Stimulated activated CD8-positive, alpha-beta memory T cell treated with anti-CD3 and anti-CD28 coated beads, Interleukin-12 subunit alpha, Interleukin-12 subunit beta, amount 100 ng/mL, for 1 hour (primary cell): Measurements from ENCODE around the gene GRIN2A.

ENCODE experiments used
- DNase-seq: peaks from one replicate; pipeline ENCODE4 v3.0.0-alpha.2; 2020; ENCODE audit warnings: low read depth

GRIN2A gene

DNA sequence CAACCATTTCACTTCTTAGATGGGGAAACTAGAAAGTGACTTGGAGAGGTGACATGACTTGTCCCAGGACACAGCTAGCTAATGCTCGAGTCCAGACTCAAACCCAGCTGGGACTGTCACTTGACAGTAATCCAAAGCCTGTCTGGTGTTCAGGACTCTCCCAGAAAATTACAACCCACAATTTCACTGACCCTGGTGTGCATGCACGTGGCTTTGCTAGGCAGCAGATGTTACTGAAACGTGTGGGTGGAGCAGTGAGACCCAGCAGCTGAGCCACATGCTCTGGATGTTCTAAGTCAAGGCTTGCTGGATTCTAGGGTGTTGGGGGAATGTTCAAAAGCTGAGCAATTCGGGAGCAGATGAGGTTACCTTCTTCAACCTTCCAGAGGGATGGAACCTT, 364.6 kb downstream of the GRIN2A start:
- no peak for DNase-seq

DNA sequence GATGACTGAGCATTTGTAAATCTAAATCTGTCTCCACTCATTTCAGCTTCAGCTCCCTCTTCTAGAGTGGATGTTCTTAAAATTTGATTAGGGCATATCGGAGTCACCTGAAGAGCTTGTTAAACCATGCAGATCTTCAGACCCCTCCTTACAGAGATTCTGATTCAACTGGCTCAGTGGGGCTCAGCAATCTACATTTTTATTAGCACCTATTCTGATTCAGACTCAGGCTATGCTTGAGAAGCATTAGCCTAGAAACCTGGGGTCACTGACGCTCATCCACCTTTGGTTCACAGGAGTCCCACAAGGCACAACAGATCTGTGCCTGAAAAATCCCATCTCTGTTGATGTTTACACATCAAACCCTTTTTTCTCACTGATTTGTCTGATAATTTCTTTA, 365.6 kb downstream of the GRIN2A start:
- DNase-seq, result no peak

DNA sequence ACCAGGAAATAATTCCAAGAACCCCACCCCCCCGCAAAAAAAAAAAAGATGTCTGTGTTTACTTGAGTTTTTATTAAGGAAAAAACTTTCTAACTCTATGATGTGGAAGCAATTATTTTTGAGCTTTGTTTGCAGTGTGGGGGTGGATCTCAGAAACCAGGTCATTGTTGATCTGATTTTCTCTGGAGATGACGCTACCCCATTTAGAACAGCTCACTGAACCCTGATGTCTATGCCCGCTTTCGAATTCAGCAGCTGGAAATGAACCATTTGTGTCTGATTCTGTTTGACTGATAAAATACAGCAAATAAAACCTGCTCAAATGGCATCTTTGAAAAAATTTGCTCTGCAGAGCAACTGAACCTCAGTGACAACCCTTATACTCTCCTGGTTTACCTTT, 368.6 kb downstream of the GRIN2A start:
- no peak for DNase-seq

DNA sequence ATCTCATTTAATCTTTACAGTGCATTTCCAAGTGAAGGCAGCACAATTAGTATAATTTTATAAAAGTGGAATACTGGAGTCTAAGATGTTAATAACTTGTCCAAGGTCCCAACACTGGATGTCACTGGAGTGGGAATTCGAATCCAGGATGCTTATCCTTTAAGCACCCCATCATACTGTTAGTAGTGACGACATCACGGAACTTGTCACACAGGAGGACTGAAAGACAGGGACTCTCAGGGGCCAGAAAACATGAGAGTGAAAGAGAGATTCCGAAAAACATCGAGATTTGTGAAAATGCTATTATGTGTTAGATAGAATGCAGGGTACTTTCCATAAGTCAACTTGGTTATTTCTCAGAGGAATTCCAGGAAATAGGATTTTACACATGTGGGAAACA, 374.0 kb downstream of the GRIN2A start:
- DNase-seq, result no peak

DNA sequence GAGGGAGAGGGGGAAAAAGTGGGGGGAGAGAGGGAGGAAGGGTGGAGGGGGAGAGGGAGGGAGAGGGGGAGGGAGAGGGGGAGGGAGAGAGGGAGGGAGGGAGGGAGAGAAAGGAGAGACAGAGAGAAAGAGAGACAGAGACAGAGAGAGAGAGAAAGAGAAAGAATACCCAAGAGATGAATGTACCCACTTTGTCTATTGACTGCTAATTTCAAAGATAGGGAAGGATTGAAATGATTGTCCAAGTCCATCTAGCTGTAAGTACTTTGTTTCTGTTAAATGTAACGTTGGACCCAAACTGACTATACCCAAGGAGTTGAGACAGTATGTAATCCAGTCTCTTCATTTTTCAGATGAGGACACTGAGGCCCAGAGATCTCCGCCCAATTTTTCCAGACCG, 374.9 kb downstream of the GRIN2A start:
- DNase-seq, result no peak

DNA sequence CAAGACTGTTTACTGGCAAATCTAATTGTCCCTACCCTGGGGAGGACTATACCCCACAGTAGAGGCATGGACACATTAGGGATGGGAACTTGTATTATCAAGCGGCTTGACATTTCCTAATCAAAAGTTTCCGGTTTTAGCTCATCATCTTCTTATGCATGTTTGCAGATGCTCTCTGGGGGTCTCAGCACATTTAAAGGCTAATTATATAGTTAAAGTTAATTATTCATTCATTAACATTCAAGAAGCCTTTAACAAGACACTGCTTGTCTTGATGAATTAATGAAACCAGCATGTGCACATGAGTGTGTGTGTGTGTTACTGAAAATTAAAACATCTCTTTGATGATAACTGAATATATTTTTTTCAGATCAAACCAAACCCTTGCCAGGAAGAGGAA, 377.1 kb downstream of the GRIN2A start:
- DNase-seq, result no peak

DNA sequence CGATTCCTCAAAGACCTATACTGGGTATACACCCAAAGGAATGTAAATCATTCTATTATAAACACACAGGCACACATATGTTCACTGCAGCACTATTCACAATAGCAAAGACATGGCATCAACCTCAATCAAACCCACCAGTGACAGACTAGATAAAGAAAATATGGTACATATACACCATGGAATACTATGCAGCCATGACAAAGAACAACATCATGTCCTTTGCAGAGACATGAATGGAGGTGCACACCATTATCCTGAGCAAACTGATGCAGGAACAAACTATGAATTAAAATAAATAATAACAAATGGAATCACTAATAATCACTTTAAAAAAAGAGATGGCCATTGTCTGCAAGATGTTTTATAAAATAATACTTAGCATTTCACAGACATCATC, 380.1 kb downstream of the GRIN2A start:
- DNase-seq, result no peak

DNA sequence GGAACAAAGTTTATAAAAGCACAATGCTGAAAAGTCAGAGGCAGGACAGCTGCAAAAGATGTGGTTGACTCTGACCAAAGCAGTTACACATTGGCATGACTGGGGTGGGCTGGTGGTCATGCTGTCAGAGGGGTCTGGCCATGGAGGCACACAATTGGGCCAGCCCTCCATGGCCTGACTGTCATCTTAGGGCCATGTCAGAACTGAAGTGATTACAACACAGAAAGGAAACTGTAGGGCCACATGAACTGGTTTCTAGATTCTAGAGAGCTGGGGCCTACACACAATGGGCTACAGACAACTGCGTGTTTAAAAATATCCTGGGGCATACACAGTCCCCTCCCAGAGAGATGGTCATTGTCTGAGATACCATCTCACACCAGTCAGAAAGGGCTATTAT, 380.6 kb downstream of the GRIN2A start:
- DNase-seq, result no peak

DNA sequence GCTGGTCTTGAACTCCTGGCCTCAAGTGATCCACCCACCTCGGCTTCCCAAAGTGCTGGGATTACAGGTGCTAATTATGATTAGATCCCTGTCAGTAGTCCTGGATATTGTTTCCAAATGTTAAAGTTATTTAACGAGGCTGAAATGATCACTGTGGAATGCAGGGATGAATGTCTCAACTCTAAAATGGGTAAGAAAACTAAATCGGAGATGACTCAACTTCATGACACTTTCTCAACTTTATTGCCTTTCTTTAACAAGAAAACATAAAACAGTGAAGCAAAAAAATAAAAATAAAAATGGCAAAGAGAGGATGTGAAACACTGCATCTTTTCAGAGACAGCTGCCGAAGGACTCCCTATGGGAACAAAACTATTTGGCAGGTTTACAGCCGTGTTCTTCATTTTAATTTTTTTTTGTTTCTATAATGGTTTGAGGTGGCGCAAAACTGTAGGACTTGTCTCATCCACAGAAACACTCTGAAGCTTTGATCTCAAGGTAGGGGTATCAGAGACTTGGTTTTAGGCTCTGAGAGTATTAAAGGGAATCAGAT, 382.0 kb downstream of the GRIN2A start:
- no peak for DNase-seq

DNA sequence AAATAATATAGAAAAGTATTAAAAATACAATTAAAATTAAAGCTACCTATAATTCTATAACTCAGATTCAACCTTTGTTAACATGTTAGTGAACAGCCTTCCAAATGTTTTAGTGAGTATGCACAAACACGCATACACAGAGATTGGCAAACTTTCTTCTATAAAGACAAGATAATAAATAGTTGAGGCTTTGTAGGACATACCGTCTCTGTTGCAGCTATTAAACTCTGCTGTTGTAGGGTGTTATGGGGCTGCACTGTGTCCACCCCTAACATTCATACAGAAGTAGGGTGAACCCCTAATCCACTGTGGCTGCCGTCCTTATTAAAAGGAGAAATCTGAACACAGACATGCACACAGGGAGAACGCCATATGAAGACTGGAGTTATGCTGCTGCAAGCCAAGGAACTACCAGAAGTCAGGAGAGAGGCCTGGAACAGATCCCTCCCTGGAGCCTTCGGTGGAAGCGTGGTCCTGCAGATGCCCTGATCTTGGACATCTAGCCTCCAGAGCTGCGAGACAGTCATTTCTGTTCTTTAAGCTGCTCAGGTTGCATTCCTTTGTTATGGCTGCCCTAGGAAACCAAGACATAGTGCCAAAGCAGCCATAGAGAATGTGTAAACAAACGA, 383.2 kb downstream of the GRIN2A start:
- no peak for DNase-seq

DNA sequence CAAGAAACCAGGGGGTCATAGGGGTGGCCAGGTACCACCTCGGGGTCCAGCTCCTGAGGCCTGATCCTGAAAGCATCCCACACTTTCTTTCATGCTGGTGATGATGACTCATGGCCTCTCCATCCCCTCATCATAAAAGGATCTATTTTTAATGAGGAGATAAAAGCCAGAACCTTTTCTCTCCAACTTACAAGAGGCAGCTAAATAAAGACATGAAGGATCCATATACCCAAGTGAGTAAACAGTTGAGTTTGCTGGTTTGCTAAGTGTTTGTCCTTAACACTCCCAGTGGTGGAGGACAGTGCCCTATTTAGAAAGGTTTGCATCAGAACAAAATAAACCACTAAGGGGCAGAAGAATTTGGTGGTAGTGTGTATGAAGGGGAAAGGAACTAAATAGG, 383.8 kb downstream of the GRIN2A start:
- DNase-seq, result no peak

DNA sequence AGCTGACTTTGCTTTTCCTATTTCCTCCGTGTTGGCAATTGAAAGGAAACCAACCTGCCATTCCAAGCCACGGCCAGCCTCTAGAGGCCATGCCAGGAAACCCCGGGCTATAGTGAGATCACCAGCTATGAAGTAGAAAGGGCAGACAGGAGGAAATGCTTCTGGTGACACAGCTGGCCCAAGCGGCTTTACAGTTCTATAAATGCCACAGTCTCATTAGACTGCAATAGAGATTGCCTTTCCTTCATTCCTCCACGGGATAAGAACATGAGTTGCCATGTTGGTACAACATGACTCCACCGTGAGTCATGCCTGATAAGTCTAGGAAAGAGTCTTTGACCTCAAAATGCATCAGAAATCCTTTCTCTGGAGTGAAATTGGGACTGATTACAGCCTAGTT, 384.9 kb downstream of the GRIN2A start:
- no peak for DNase-seq

DNA sequence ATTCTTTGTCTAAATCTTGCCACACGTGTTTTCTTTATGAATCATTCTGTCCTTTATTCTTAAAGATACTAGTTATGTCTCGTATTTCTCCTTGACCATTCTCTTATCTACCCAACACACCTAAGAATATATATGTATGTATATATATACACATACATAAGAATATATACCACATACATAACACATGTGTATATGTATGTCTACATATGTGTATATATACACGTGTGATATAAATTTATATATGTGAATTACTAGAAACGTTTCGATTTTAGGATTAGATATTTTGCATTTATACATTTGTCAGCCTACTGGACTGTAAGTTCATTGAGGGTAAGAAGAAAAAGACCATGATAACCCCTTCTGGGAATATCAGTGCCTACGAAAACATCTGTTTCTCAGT, 388.6 kb downstream of the GRIN2A start:
- DNase-seq, result no peak

DNA sequence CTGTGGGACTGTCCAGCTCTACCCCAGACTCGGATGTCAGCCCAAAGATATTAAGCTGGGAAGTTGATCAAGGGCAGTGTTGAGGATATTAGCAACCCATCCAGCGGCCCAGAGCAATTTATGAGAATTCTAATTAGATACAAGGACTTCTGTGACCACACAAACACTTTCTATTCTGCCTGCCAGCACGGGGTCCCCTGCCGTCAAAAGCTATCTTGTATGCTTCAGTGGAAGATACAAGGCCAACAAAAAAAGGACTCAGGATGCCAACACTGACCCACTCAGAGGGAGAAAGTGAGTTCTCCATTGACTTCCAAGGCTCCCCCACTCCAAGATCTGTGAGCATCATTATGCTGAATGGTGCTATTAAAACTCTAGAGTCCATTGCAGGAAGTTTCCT, 390.7 kb downstream of the GRIN2A start:
- DNase-seq, result no peak

DNA sequence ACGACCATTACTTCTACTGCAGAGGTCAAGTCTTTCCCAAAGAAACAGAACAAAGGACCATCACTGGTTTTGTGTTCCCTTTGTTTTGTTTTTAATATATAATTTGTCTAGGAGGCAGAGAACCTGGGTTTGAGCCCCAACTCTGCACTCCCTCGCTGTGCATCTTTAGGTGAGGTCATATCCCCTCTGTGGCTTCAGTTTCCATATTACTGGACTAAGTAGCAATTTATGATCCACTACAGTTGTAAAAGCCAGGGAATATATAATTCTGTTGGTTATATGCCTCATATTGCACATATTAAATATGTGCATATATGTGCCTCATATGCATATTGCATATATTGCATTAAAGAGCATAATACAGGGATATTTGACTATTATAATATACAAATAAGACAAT, 392.0 kb downstream of the GRIN2A start:
- DNase-seq, result no peak

DNA sequence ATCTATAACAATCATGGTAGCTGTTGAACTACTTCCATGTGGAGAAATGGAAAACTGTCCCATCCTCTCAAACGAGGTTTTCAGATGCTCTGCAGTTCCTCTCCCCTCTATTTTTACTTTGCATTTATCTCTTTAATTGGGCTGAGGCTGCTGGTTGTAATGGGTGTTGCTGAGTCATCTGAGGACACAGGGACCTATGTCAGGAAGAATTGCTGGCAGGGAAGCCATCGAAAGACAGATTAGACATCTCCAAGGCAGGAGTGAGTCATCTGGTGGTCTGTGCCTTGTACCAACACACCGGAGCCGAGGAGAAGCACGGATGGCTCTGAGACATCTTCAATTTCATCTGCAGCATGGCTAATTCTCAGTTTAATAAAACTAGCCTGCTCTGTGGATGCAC, 394.5 kb downstream of the GRIN2A start:
- no peak for DNase-seq

DNA sequence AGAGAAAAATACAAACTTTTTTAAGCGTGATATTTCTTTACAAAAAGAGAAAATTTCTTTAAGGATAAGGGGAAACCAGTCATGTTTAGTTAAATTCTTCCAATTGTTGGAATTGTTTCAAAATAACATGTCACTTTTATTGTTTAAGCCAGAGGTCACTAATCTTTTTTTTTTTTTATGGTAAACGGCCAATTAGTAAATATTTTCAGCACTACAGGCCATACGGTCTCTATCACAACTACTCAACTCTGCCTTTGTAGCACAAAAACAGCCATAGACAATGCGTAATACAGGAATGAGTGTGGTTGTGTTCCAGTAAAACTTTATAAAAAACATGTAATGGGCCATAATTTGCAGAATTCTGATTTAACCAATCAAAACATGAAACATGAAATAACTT, 401.4 kb downstream of the GRIN2A start:
- DNase-seq, result no peak

DNA sequence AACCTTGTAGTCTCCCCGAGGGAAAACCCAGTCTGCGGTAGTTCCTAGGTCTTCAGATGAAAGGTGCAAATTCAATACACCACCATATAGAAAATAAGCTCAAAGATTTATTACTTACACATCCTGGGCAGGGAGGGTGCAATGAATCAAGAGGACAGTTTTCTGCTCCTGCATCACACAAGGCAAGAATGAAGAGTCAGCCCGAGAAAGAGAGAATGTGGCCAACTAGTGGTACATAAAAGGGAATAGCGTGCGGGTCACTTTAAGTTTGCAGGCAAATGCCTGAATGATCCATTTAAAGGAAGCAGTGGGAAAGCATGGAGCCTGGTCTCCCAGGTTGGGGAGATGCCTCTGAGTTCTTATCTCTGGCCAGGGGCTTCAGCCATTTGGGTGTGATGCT, 403.4 kb downstream of the GRIN2A start:
- no peak for DNase-seq

DNA sequence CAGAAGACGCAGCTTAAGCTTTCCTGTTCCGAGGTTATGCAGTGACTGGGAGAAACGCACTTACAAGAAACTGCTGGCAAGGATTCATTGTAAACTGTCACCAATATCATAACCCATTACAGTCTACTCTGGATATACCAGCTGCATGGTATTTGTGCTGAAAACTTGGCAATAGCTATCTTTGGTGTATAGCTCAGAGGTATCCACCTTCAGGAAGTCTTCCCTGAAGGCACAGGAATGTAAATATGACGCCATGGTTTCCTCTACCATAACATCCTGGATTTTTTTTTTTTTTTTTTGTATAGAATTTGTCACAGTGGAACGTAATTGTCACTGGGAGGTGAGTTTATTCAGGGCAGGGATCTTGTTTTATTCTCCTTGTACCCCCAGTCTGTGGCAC, 406.2 kb downstream of the GRIN2A start:
- no peak for DNase-seq

DNA sequence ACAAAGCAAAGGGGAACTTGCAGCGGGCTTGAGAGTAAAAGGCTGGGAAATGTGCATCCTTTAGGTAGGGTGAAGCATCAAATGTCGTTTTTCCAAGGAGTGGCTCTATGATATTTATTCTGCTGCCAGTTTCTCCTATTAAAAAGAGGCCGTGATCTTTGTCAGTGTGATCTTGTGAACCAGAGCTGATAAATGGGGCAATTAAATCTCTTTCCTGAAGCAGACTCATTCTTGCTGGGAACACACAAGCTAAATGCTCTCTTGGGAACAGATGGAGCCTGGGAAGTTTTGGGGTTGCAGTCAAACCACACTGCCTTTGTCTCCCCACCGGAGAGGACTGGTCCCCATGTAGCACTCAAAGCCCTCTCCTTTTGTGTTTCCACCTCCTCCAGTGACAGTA, 408.9 kb downstream of the GRIN2A start:
- DNase-seq, result no peak

DNA sequence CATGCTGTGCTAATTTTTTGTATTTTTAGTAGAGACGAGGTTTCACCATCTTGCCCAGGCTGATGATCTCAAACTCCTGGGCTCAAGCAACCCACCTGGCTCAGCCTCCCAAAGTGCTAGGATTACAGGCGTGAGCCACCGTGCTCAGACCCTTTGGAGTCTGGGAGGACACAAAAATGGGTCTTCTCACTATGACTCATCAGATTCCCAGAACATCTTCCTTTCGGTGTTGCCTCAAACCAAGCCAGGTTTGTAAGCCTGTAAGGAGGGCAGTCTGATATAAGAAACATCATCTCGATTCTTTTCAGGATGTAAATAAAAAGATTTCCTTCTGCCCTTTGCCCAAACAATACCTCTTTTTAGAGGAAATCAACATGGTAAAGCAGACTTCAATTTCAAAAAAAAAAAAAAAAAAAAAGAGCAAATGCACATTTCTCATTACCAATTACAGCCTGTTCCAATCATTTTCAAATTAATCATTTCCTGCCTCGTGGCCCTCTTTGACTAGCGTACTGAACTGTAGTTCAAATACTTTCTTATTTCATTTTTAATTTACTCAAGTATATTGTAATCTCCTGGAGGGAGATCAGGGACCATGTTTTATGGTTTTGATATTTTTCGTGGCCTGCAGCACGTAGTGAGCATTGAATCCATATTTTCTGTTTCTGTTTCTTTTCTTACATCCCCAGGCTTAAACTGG, 409.6 kb downstream of the GRIN2A start:
- no peak for DNase-seq

DNA sequence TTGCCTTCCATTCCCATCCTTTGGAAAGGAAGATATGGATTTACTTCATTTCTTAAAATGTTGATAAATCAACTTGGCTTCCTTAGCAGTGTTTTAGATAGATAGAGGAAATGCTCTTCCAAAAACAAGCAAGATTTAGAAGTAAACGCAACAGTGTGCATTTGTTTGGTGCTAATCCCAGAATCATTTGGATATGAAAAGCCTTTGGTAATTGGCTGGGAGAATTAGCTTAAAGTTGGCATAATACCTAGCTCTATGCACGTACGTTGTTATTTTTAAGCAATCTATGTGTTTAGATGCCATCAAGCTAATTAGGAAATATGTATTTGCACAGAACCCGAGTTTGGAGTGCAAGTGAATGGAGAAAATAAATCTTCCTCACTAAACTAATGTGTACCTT, 415.3 kb downstream of the GRIN2A start:
- DNase-seq, result no peak

DNA sequence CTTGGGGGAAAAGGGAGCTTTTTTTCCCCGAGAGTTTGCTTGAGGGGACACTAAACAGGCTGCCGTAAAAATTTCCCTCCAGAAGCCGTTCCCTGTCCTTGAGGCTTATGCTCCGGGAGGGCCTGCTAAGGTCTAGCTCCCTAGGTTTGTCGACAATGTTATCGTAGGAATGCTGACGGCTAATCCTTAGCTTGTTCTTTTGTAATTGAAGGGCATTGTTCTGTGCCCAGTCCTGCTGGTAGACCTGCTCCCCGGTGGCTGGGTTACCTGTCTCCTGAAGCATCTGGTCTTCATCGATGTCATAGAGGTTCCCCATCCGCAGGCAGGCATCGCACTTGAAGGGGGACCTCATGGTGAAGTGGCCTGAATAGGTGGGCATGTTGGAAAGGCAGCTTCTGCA, 418.7 kb downstream of the GRIN2A start:
- no peak for DNase-seq

DNA sequence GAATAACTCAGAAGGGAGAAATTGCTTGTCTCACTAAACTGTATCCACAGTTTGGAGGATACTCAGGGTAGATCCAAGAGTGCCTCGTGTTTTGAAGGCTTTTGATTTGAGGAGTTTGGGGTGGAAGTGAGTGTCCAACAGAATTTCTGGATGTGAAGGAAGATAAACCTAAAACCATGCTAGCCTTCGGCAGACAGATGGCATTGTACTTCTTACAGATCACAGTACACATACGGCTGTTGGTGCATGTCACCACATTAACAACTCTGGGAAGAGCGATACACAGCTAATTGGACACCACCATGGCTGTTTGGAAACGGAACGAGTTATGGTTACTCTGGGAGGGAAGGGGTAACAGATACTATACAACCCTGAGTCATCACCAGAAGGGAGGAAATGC, 420.4 kb downstream of the GRIN2A start:
- DNase-seq, result no peak
